Nephron (organoid): ENCODE measurements around the gene MALAT1.

Source experiments
- H3K27ac Mint-ChIP-seq, 3 experiments: 2 replicates each; pipeline ENCODE4 v1.8.0; 2020; ENCODE audit warnings: mixed read lengths in 3 of 3, mild to moderate bottlenecking in 2 of 3, moderate library complexity in 1 of 3
- H3K27me3 Mint-ChIP-seq: 2 replicates; pipeline ENCODE4 v1.8.0; 2021; ENCODE audit warnings: low read depth, mild to moderate bottlenecking, moderate library complexity, mixed read lengths
- H3K36me3 Mint-ChIP-seq: 2 replicates; pipeline ENCODE4 v1.8.0; 2020; ENCODE audit warnings: low read depth, mixed read lengths
- H3K4me1 Mint-ChIP-seq: 2 replicates; pipeline ENCODE4 v1.8.0; 2020; ENCODE audit warnings: mixed read lengths
- H3K4me3 Mint-ChIP-seq, 3 experiments: 2 replicates each; pipeline ENCODE4 v1.8.0; 2020; ENCODE audit warnings: mild to moderate bottlenecking in 3 of 3, mixed read lengths in 3 of 3, moderate library complexity in 2 of 3
- H3K9me3 Mint-ChIP-seq: 2 replicates; pipeline ENCODE4 v1.8.0; 2020; ENCODE audit warnings: mixed read lengths
- TF ChIP-seq, protein P1 (sequence below), 3 experiments: fragments of 200-600 bp; sonication (generic); IDR thresholded peaks; one replicate each; pipeline ENCODE4 v1.5.0; 2021; ENCODE audit warnings: antibody characterized with exemption in 3 of 3; ENCODE audit not compliant: unreplicated experiment in 3 of 3

Gene MALAT1

DNA sequence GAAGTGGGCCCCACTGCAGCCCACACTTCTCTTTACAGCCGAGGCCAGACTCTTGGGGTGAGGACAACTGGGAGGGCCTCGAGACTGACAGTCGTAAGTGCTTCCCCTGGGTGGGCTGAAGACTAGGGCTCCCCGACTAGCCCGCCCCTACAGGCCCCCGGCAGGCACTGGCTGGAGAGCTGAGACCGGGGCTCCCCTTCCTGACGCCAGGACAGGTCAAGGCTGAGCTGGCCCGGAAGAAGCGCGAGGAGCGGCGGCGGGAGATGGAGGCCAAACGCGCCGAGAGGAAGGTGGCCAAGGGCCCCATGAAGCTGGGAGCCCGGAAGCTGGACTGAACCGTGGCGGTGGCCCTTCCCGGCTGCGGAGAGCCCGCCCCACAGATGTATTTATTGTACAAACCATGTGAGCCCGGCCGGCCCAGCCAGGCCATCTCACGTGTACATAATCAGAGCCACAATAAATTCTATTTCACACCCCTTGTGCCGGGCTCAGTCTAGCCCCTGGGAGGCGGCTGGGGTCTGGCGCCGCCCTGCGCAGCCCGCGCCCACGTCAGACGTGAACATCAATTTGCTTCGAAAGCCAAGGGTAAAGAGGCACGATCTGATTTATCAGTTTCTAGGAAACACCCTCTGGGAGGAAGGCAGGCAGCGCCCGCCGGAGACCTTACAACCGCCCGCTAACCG lies 39.5 kb downstream of the MALAT1 start:
- no peaks in the 10 kb centered on the region for H3K9me3 Mint-ChIP-seq
- peaks cover 32% of the 10 kb centered on the region for H3K36me3 Mint-ChIP-seq
- peaks cover 17% of the 10 kb centered on the region for H3K27me3 Mint-ChIP-seq
- peak overlapping the region in 1 of 3 experiments; percentile 37 for H3K4me3 Mint-ChIP-seq
- TF ChIP-seq, protein P1, sequence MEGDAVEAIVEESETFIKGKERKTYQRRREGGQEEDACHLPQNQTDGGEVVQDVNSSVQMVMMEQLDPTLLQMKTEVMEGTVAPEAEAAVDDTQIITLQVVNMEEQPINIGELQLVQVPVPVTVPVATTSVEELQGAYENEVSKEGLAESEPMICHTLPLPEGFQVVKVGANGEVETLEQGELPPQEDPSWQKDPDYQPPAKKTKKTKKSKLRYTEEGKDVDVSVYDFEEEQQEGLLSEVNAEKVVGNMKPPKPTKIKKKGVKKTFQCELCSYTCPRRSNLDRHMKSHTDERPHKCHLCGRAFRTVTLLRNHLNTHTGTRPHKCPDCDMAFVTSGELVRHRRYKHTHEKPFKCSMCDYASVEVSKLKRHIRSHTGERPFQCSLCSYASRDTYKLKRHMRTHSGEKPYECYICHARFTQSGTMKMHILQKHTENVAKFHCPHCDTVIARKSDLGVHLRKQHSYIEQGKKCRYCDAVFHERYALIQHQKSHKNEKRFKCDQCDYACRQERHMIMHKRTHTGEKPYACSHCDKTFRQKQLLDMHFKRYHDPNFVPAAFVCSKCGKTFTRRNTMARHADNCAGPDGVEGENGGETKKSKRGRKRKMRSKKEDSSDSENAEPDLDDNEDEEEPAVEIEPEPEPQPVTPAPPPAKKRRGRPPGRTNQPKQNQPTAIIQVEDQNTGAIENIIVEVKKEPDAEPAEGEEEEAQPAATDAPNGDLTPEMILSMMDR (IDR thresholded peaks at IDR 0.05; ENCODE audit: unreplicated experiment in 3 of 3), result no peak
- H3K27ac Mint-ChIP-seq, result no peak overlapping the region
- peaks cover 16% of the 10 kb centered on the region for H3K4me1 Mint-ChIP-seq

DNA sequence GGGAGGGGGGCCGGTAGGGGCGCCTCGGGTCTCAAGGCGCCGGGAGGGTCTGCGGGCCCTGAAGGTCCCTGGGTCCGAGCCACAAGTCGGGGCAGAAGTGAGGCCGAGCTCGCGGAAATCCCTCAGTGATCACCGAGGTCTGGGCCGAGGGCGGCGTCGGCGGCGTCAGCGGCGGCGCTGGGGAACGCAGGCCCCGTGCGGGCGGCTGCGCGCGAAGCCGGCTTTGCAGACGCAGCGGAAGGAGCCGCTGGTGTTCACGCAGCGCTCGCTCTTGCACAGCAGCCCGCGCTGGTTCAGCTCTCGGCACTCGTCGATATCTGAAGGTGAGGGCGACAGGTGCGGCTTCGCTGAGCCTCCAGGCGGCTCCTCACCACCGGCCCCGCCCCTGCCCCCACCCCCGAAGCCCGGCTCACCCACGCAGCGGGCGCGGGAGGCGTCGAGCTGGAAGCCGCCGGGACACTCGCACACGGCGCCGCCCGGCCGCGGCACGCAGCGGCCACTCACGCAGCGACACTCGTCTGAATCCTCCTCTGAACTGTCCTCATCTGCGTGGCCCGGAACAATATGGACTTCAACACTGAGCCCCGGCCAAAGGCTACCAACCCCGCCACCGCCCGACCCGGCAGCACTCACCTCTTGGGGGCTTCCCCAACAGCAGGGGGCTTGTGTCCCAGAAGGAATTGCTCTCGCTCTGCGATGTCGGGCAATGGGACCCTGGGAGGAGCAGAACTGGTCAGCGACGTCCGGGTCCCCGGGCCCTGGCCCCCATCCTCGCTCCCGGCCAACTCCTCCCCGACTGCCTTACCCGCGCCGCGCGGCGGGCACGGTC lies 40.3 kb downstream of the MALAT1 start:
- H3K27ac Mint-ChIP-seq, result no peak overlapping the region
- H3K36me3 Mint-ChIP-seq, result peaks cover 32% of the 10 kb centered on the region
- peaks cover 16% of the 10 kb centered on the region for H3K4me1 Mint-ChIP-seq
- peak overlapping the region in 2 of 3 experiments; percentile 35 to 43 for H3K4me3 Mint-ChIP-seq
- TF ChIP-seq, protein P1 (IDR thresholded peaks at IDR 0.05; ENCODE audit: unreplicated experiment in 3 of 3), result no peak
- peaks cover 17% of the 10 kb centered on the region for H3K27me3 Mint-ChIP-seq
- H3K9me3 Mint-ChIP-seq, result no peaks in the 10 kb centered on the region

DNA sequence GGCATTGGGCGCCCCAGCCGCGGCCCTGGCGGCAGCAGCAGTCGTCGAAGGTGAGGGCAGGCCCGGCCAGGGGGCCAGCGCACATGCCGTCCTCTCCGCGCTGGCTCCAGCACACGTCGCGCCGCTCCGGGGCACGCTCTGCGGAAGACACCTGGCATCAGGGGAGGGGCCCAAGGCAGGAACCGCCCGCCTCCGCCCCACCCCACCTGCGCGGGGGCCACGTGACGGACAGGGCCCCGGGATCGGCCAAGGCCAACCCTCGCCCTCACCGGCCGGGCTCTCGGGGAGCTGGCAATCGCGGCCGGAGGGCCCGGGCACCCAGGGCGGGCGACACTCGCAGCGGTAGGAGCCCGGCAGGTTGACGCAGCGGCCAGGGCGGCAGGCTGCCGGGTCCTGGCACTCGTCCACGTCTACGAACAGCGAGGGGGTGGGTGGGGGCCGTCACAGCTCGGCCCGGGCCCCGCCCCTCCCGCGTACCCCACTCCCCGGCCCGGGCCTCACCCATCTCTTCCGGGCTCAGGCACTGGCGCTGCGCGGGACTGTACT lies 41.0 kb downstream of the MALAT1 start:
- H3K9me3 Mint-ChIP-seq, result no peaks in the 10 kb centered on the region
- H3K4me1 Mint-ChIP-seq, result peaks cover 16% of the 10 kb centered on the region
- H3K27ac Mint-ChIP-seq, result peak overlapping the region in 1 of 3 experiments; percentile 70
- H3K36me3 Mint-ChIP-seq, result peaks cover 31% of the 10 kb centered on the region
- peak overlapping the region; percentile 74 to 83 (median 78) for H3K4me3 Mint-ChIP-seq
- TF ChIP-seq, protein P1 (IDR thresholded peaks at IDR 0.05; ENCODE audit: unreplicated experiment in 3 of 3), result peak in 2 of 3 experiments; percentile 44 to 47
- H3K27me3 Mint-ChIP-seq, result peaks cover 21% of the 10 kb centered on the region

DNA sequence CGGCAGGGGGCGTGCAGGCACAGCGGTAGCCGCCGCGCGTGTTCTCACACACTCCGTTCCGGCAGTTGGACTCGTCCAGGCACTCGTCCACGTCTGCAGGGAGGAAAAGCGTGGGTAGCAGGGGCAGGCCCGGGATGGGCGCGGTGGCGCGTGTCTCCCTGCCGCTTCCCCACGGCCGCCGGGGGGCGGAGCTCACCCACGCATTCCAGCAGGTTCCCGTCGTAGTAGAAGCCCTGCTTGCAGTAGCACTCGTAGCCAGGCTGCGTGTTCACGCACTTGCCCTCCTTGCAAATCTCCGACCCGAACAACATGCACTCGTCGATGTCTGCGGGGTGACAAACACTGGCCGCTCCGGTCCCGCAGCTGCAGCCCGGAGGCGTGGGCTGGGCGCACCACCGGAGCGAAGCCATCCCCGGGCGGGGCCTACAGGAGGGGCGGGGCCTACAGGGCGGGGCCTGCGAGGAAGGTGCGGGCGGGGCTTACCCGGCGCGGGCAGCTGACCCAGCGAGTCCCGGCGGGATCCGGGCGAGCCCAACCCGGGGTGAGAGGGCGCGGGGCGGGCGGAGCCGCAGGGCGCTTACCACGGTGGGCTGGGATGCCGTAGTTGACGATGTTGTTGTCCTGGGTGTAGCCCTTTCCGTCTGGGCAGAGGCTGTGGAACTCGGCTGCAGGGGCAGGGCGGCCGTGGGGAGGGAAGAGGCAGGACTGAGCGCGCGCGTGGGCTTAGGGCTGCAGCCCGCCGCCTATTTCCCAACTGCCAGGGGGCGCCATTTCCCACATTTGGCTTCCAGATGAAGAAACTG lies 41.6 kb downstream of the MALAT1 start:
- H3K4me1 Mint-ChIP-seq, result peaks cover 16% of the 10 kb centered on the region

More for the DNA sequence above, 41.6 kb downstream of the MALAT1 start:
- TF ChIP-seq, protein P1 (IDR thresholded peaks at IDR 0.05; ENCODE audit: unreplicated experiment in 3 of 3), result peak; percentile 63 to 82 (median 73)
- H3K27ac Mint-ChIP-seq, result peak overlapping the region; percentile 51 to 70 (median 69)
- peak overlapping the region; percentile 74 to 83 (median 78) for H3K4me3 Mint-ChIP-seq
- no peaks in the 10 kb centered on the region for H3K9me3 Mint-ChIP-seq
- peaks cover 34% of the 10 kb centered on the region for H3K36me3 Mint-ChIP-seq
- peaks cover 26% of the 10 kb centered on the region for H3K27me3 Mint-ChIP-seq
